Nephron (organoid): ENCODE measurements around the gene PRDM16.

Source experiments
- H3K27ac Mint-ChIP-seq, 3 experiments: 2 replicates each; pipeline ENCODE4 v1.8.0; 2020; ENCODE audit warnings: mixed read lengths in 3 of 3, mild to moderate bottlenecking in 2 of 3, moderate library complexity in 1 of 3
- H3K27me3 Mint-ChIP-seq: 2 replicates; pipeline ENCODE4 v1.8.0; 2021; ENCODE audit warnings: low read depth, mild to moderate bottlenecking, moderate library complexity, mixed read lengths
- H3K36me3 Mint-ChIP-seq: 2 replicates; pipeline ENCODE4 v1.8.0; 2020; ENCODE audit warnings: low read depth, mixed read lengths
- H3K4me1 Mint-ChIP-seq: 2 replicates; pipeline ENCODE4 v1.8.0; 2020; ENCODE audit warnings: mixed read lengths
- H3K4me3 Mint-ChIP-seq, 3 experiments: 2 replicates each; pipeline ENCODE4 v1.8.0; 2020; ENCODE audit warnings: mild to moderate bottlenecking in 3 of 3, mixed read lengths in 3 of 3, moderate library complexity in 2 of 3
- H3K9me3 Mint-ChIP-seq: 2 replicates; pipeline ENCODE4 v1.8.0; 2020; ENCODE audit warnings: mixed read lengths
- CTCF ChIP-seq, 3 experiments: fragments of 200-600 bp; sonication (generic); IDR thresholded peaks; one replicate each; pipeline ENCODE4 v1.5.0; 2021; ENCODE audit warnings: antibody characterized with exemption in 3 of 3; ENCODE audit not compliant: unreplicated experiment in 3 of 3

PRDM16 gene

GRCh38 chr1:3298197-3298596, 229.2 kb downstream of the PRDM16 start:
- H3K27me3 Mint-ChIP-seq = peaks cover 50% of the 10 kb centered on the region
- peaks cover 9% of the 10 kb centered on the region for H3K9me3 Mint-ChIP-seq
- no peaks in the 10 kb centered on the region for H3K36me3 Mint-ChIP-seq
- no peak overlapping the region for H3K4me3 Mint-ChIP-seq
- TF ChIP-seq CTCF (IDR thresholded peaks at IDR 0.05; ENCODE audit: unreplicated experiment in 3 of 3) = no peak
- no peak overlapping the region for H3K27ac Mint-ChIP-seq
- H3K4me1 Mint-ChIP-seq = no peaks in the 10 kb centered on the region

- Mint-ChIP-seq H3K36me3 (no peaks in the 10 kb centered on the region), H3K4me1 (no peaks in the 10 kb centered on the region), H3K27ac (no peak overlapping the region), H3K9me3 (peaks cover 11% of the 10 kb centered on the region), H3K27me3 (peaks cover 61% of the 10 kb centered on the region), H3K4me3 (no peak overlapping the region)
- TF ChIP-seq CTCF (IDR thresholded peaks at IDR 0.05; ENCODE audit: unreplicated experiment in 3 of 3) = no peak
Observed at GRCh38 chr1:3304246-3304645, 235.2 kb downstream of the PRDM16 start.

GRCh38 chr1:3304692-3305091, 235.7 kb downstream of the PRDM16 start:
- H3K4me1 Mint-ChIP-seq = no peaks in the 10 kb centered on the region
- no peak overlapping the region for H3K4me3 Mint-ChIP-seq
- TF ChIP-seq CTCF (IDR thresholded peaks at IDR 0.05; ENCODE audit: unreplicated experiment in 3 of 3) = no peak
- no peaks in the 10 kb centered on the region for H3K36me3 Mint-ChIP-seq
- H3K27ac Mint-ChIP-seq = no peak overlapping the region
- H3K27me3 Mint-ChIP-seq = peaks cover 66% of the 10 kb centered on the region
- peaks cover 11% of the 10 kb centered on the region for H3K9me3 Mint-ChIP-seq

GRCh38 chr1:3305156-3305555, 236.2 kb downstream of the PRDM16 start:
- H3K4me1 Mint-ChIP-seq = no peaks in the 10 kb centered on the region
- H3K27ac Mint-ChIP-seq = no peak overlapping the region
- H3K36me3 Mint-ChIP-seq = no peaks in the 10 kb centered on the region
- no peak for TF ChIP-seq CTCF (IDR thresholded peaks at IDR 0.05; ENCODE audit: unreplicated experiment in 3 of 3)
- no peak overlapping the region for H3K4me3 Mint-ChIP-seq
- peaks cover 70% of the 10 kb centered on the region for H3K27me3 Mint-ChIP-seq
- peaks cover 11% of the 10 kb centered on the region for H3K9me3 Mint-ChIP-seq

- peaks cover 10% of the 10 kb centered on the region for H3K9me3 Mint-ChIP-seq
- no peak overlapping the region for H3K4me3 Mint-ChIP-seq
- no peaks in the 10 kb centered on the region for H3K36me3 Mint-ChIP-seq
- no peak for TF ChIP-seq CTCF (IDR thresholded peaks at IDR 0.05; ENCODE audit: unreplicated experiment in 3 of 3)
- H3K27ac Mint-ChIP-seq = no peak overlapping the region
- H3K4me1 Mint-ChIP-seq = peaks cover 5% of the 10 kb centered on the region
- peaks cover 83% of the 10 kb centered on the region for H3K27me3 Mint-ChIP-seq
Observed at GRCh38 chr1:3306583-3307291, 237.7 kb downstream of the PRDM16 start.

- no peaks in the 10 kb centered on the region for H3K36me3 Mint-ChIP-seq
- no peak overlapping the region for H3K4me3 Mint-ChIP-seq
- no peak for TF ChIP-seq CTCF (IDR thresholded peaks at IDR 0.05; ENCODE audit: unreplicated experiment in 3 of 3)
- peaks cover 6% of the 10 kb centered on the region for H3K9me3 Mint-ChIP-seq
- no peak overlapping the region for H3K27ac Mint-ChIP-seq
- peaks cover 6% of the 10 kb centered on the region for H3K4me1 Mint-ChIP-seq
- peaks cover 78% of the 10 kb centered on the region for H3K27me3 Mint-ChIP-seq
Observed at GRCh38 chr1:3307359-3307758, 238.4 kb downstream of the PRDM16 start.
